H9 (cell line): ENCODE results near the gene NUMBL. TPM values are rescaled to one million over a fixed set of nuclear protein-coding genes. Genes with fewer than 3 reads are reported as not detected.

Source experiments
- DNase-seq: peaks from one replicate; pipeline ENCODE4 v3.0.0-alpha.2; 2017
- H2AFZ ChIP-seq: one replicate; pipeline ENCODE4 v1.6.1; 2013; ENCODE audit warnings: mild to moderate bottlenecking, low read length, control low read depth, moderate library complexity
- H2AK5ac ChIP-seq: 2 replicates; pipeline ENCODE4 v1.6.1; 2013; ENCODE audit warnings: low read length, control low read depth, mixed read lengths; ENCODE audit not compliant: insufficient read length
- H2BK120ac ChIP-seq: one replicate; pipeline ENCODE4 v1.6.1; 2013; ENCODE audit warnings: low read depth, mild to moderate bottlenecking, low read length, control low read depth, inconsistent platforms; ENCODE audit not compliant: poor library complexity, severe bottlenecking
- H2BK12ac ChIP-seq: 2 replicates; pipeline ENCODE4 v1.6.1; 2013; ENCODE audit warnings: low read length, control low read depth, mixed read lengths, low read depth; ENCODE audit not compliant: insufficient read length
- H2BK15ac ChIP-seq: 2 replicates; pipeline ENCODE4 v1.6.1; 2013; ENCODE audit warnings: low read depth, low read length, control low read depth
- H2BK20ac ChIP-seq: one replicate; pipeline ENCODE4 v1.6.1; 2013; ENCODE audit warnings: low read depth, mild to moderate bottlenecking, low read length, control low read depth, inconsistent platforms; ENCODE audit not compliant: poor library complexity, severe bottlenecking
- H2BK5ac ChIP-seq: 2 replicates; pipeline ENCODE4 v1.6.1; 2013; ENCODE audit warnings: low read length, control low read depth, mixed read lengths; ENCODE audit not compliant: insufficient read length
- H3K14ac ChIP-seq: 2 replicates; pipeline ENCODE4 v1.6.1; 2013; ENCODE audit warnings: low read length, control low read depth; ENCODE audit not compliant: insufficient read depth
- H3K18ac ChIP-seq: 2 replicates; pipeline ENCODE4 v1.6.1; 2013; ENCODE audit warnings: low read depth, mild to moderate bottlenecking, mixed read lengths, low read length, control low read depth; ENCODE audit not compliant: insufficient read length
- H3K23ac ChIP-seq: 2 replicates; pipeline ENCODE4 v1.6.1; 2013; ENCODE audit warnings: low read length, control low read depth, mixed read lengths, low read depth; ENCODE audit not compliant: insufficient read length
- H3K23me2 ChIP-seq: 2 replicates; pipeline ENCODE4 v1.6.1; 2013; ENCODE audit warnings: low read depth, mild to moderate bottlenecking, mixed read lengths, low read length, control low read depth; ENCODE audit not compliant: insufficient read length, poor library complexity, severe bottlenecking
- H3K27ac ChIP-seq: 2 replicates; pipeline ENCODE4 v1.5.1; 2013; ENCODE audit warnings: low read length, control low read depth, mixed read lengths, low read depth; ENCODE audit not compliant: insufficient read length
- H3K27me3 ChIP-seq: 2 replicates; pipeline ENCODE4 v1.6.1; 2013; ENCODE audit warnings: low read length, control low read depth, inconsistent platforms; ENCODE audit not compliant: insufficient read depth
- H3K4ac ChIP-seq: 2 replicates; pipeline ENCODE4 v1.6.1; 2013; ENCODE audit warnings: low read depth, mild to moderate bottlenecking, control low read depth, inconsistent platforms, low read length, moderate library complexity
- H3K4me1 ChIP-seq: 2 replicates; pipeline ENCODE4 v1.6.1; 2013; ENCODE audit warnings: low read length, control low read depth, inconsistent platforms; ENCODE audit not compliant: insufficient read depth
- H3K4me2 ChIP-seq: 2 replicates; pipeline ENCODE4 v1.6.1; 2013; ENCODE audit warnings: low read length, control low read depth, mixed read lengths; ENCODE audit not compliant: insufficient read length, insufficient read depth
- H3K56ac ChIP-seq: 2 replicates; pipeline ENCODE4 v1.6.1; 2013; ENCODE audit warnings: low read depth, mild to moderate bottlenecking, mixed read lengths, low read length, control low read depth; ENCODE audit not compliant: insufficient read length
- H3K79me1 ChIP-seq: 2 replicates; pipeline ENCODE4 v1.6.1; 2013; ENCODE audit warnings: low read depth, mild to moderate bottlenecking, moderate library complexity, low read length, control low read depth, inconsistent platforms; ENCODE audit not compliant: insufficient read depth, poor library complexity, severe bottlenecking
- H3K79me2 ChIP-seq: 2 replicates; pipeline ENCODE4 v1.6.1; 2013; ENCODE audit warnings: low read length, control low read depth, inconsistent platforms; ENCODE audit not compliant: insufficient read depth
- H3K9ac ChIP-seq: 2 replicates; pipeline ENCODE4 v1.6.1; 2013; ENCODE audit warnings: low read length, control low read depth, mixed read lengths; ENCODE audit not compliant: insufficient read length; ENCODE audit errors: extremely low read depth
- H3K9me3 ChIP-seq: one replicate; pipeline ENCODE4 v1.6.1; 2013; ENCODE audit warnings: low read depth, low read length, inconsistent platforms; ENCODE audit not compliant: control insufficient read depth
- H3T11ph ChIP-seq: one replicate; pipeline ENCODE4 v1.6.1; 2013; ENCODE audit warnings: mild to moderate bottlenecking, low read length, control low read depth, inconsistent platforms
- H4K20me1 ChIP-seq: one replicate; pipeline ENCODE4 v1.6.1; 2013; ENCODE audit not compliant: control insufficient read depth, insufficient read length, insufficient read depth
- H4K5ac ChIP-seq: 2 replicates; pipeline ENCODE4 v1.6.1; 2013; ENCODE audit warnings: low read depth, mild to moderate bottlenecking, mixed read lengths, low read length, control low read depth; ENCODE audit not compliant: insufficient read length
- H4K8ac ChIP-seq: replicated peaks from 2 replicates; pipeline ENCODE4 v1.6.1; 2013; ENCODE audit warnings: low read length, control low read depth, mixed read lengths, low read depth; ENCODE audit not compliant: insufficient read length
- H4K91ac ChIP-seq: 2 replicates; pipeline ENCODE4 v1.6.1; 2013; ENCODE audit warnings: low read depth, mild to moderate bottlenecking, moderate library complexity, mixed read lengths, low read length, control low read depth; ENCODE audit not compliant: insufficient read length
- H3K27ac Mint-ChIP-seq, 3 experiments: 2 replicates in 2 of 3; 3 replicates in 1 of 3; pipeline ENCODE4 v1.8.0; 2020 to 2021; ENCODE audit warnings: mixed read lengths in 3 of 3, mild to moderate bottlenecking in 1 of 3, moderate library complexity in 1 of 3
- H3K27me3 Mint-ChIP-seq: 2 replicates; pipeline ENCODE4 v1.8.0; 2021; ENCODE audit warnings: low read depth, mild to moderate bottlenecking, moderate library complexity, mixed read lengths
- H3K36me3 Mint-ChIP-seq, 3 experiments: 2 replicates in 2 of 3; 3 replicates in 1 of 3; pipeline ENCODE4 v1.8.0; 2020 to 2021; ENCODE audit warnings: low read depth in 3 of 3, mixed read lengths in 3 of 3; ENCODE audit not compliant: insufficient read depth in 1 of 3
- H3K4me1 Mint-ChIP-seq, 2 experiments: 2 replicates each; pipeline ENCODE4 v1.8.0; 2020; ENCODE audit warnings: mixed read lengths in 2 of 2
- H3K4me3 Mint-ChIP-seq, 2 experiments: 2 replicates in 1 of 2; 3 replicates in 1 of 2; pipeline ENCODE4 v1.8.0; 2020 to 2021; ENCODE audit warnings: mild to moderate bottlenecking in 2 of 2, mixed read lengths in 2 of 2, moderate library complexity in 1 of 2
- H3K9me3 Mint-ChIP-seq, 2 experiments: 2 replicates in 1 of 2; 3 replicates in 1 of 2; pipeline ENCODE4 v1.8.0; 2020; ENCODE audit warnings: mild to moderate bottlenecking in 2 of 2, mixed read lengths in 2 of 2, moderate library complexity in 1 of 2
- WGBS: extraction: QIAGEN DNeasy Blood & Tissue Kit; methylation state at CpG from one replicate; pipeline ENCODE4 v1.1.7; 2013; ENCODE audit warnings: missing lambda C conversion rate, low lambda C conversion rate, mixed read lengths; ENCODE audit not compliant: insufficient read length; ENCODE audit errors: extremely low coverage; 5-methylcytosine and 5-hydroxymethylcytosine counted together
- total RNA-seq: library from RNA; stranded (reverse); gene quantifications from 2 replicates; pipeline ENCODE4 v1.2.1, GENCODE V29; 2021
- TF ChIP-seq, protein P1 (sequence below): fragments of 200-600 bp; sonication (generic); conservative IDR thresholded peaks from 3 replicates; pipeline ENCODE4 v1.8.0; 2021; ENCODE audit warnings: antibody characterized with exemption, mild to moderate bottlenecking

The NUMBL gene
- total RNA-seq, 1 experiment from 2014 or later, result 34.5 TPM

DNA sequence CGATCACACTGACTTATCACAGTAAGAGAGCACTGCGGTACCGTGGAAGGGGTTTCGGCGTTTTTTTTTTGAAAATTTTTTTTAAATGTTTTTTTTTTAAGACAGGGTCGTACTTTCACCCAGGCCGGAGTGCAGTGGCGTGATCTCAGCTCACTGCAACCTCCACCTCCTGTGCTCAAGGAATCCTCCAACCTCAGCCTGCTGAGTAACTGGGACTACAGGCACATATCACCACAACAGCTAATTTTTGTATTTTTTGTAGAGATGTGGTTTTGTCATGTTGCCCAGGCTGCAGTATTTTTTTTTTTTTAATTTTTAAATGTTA, 70.3 kb downstream of the NUMBL start:
- Histone ChIP-seq H4K91ac (no peak overlapping the region), H2BK12ac (no peak overlapping the region), H4K8ac (no peak overlapping the region), H3K4me2 (no peak overlapping the region), H3K23me2 (no peaks in the 10 kb centered on the region), H3K23ac (no peak overlapping the region), H2BK120ac (no peak overlapping the region), H3K56ac (no peak overlapping the region), H4K5ac (no peak overlapping the region), H3K18ac (no peak overlapping the region), H3K27me3 (no peaks in the 10 kb centered on the region), H3K27ac (no peak overlapping the region), H3K9ac (no peak overlapping the region), H3K4ac (no peak overlapping the region), H2AK5ac (no peak overlapping the region), H3K79me2 (no peaks in the 10 kb centered on the region), H2BK20ac (no peak overlapping the region), H3K14ac (no peak overlapping the region), H2BK15ac (no peak overlapping the region), H3K9me3 (no peaks in the 10 kb centered on the region), H3K79me1 (no peaks in the 10 kb centered on the region), H2BK5ac (no peak overlapping the region), H4K20me1 (no peaks in the 10 kb centered on the region), H2AFZ (no peak overlapping the region), H3T11ph (no peak overlapping the region), H3K4me1 (no peaks in the 10 kb centered on the region)
- Mint-ChIP-seq H3K36me3 (peaks cover 31 to 72% (median 58%) of the 10 kb centered on the region in 3 experiments; a peak in 6 of 7 replicates), H3K27me3 (no peaks in the 10 kb centered on the region; the same call in 1 of the 2 replicates), H3K4me3 (no peak overlapping the region), H3K9me3 (peaks cover 0 to 3% of the 10 kb centered on the region in 2 experiments; a peak in 3 of 5 replicates), H3K27ac (no peak overlapping the region), H3K4me1 (peaks cover 16 to 24% of the 10 kb centered on the region in 2 experiments)
- no peak for DNase-seq
- TF ChIP-seq, protein P1, sequence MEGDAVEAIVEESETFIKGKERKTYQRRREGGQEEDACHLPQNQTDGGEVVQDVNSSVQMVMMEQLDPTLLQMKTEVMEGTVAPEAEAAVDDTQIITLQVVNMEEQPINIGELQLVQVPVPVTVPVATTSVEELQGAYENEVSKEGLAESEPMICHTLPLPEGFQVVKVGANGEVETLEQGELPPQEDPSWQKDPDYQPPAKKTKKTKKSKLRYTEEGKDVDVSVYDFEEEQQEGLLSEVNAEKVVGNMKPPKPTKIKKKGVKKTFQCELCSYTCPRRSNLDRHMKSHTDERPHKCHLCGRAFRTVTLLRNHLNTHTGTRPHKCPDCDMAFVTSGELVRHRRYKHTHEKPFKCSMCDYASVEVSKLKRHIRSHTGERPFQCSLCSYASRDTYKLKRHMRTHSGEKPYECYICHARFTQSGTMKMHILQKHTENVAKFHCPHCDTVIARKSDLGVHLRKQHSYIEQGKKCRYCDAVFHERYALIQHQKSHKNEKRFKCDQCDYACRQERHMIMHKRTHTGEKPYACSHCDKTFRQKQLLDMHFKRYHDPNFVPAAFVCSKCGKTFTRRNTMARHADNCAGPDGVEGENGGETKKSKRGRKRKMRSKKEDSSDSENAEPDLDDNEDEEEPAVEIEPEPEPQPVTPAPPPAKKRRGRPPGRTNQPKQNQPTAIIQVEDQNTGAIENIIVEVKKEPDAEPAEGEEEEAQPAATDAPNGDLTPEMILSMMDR, result no peak
- no CpG with 5 or more reads among the region's 8 CpGs for WGBS
